ENCODE results near the gene CIROP. TPM values are rescaled to one million over a fixed set of nuclear protein-coding genes. Genes with fewer than 3 reads are reported as not detected.

Gene CIROP
- total RNA-seq, 2 experiments from 2014 or later = not detected

DNA sequence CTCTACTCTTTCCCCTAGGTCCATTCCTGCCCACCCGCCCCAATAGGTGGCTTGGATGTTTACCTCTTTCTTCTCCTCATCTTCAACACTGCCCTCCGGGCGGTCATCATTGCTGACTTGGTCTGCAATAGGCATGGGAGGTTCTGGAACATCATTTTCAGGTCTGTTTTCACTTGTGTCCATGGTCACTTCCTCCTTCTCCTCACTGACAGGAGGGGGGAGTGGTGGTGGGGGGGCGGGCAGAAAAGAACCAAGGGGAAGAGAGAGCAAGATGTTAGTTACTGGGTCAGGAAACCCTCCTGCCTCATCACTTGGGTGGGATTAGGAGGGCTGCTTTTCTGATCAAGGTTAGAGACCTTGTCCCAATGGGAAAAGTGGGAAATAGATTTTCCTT lies 35.4 kb downstream of the CIROP start:
- POLR2A ChIA-PET = interaction anchor here (1.0 to 1.3 kb wide), 4 partner anchors 26 to 86 kb away, joined by 4 to 11 read pairs (median 7); partner anchors contain the start of genes ACIN1 and C14orf119
- Mint-ChIP-seq H3K4me1 (peaks cover 13% of the 10 kb centered on the region), H3K27me3 (no peaks in the 10 kb centered on the region), H3K4me3 (no peak overlapping the region), H3K27ac (no peak overlapping the region), H3K36me3 (peaks cover 9% of the 10 kb centered on the region), H3K9me3 (no peaks in the 10 kb centered on the region)
- DNase-seq (no peak), ATAC-seq (ENCODE audit: low read depth) (no peak)

DNA sequence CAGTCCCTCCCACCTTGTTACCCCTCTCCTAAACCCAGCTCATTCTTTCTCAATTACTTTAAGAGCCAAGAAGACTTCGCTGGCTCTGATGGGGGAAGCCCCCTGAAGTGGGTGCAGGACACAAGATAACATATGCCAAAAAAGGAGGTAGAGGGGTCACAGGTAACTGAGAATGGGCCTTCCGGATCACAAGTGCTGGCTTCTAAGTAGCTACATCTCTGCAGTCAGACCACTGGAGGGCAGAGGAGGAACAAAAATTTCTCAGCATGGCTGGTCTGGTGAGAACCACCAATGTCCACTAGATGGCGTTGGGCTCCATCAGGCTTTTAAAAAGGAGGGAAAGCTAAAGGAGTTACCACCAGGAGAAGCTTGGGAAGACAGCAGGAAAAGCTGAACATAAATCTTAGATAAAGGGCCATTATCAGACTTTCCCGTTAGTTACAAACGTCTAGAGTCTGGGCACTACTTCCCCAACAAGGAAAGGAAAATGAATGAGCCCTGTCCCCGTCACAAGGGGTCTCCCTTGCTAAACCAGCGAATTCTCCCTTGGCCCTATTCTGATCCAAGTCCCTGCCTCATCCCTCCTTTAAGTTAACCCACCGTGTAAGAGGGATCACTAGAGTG lies 35.9 kb downstream of the CIROP start:
- DNase-seq (no peak), ATAC-seq (ENCODE audit: low read depth) (peak; percentile 71)
- H3K4me1 Mint-ChIP-seq = peaks cover 13% of the 10 kb centered on the region
- H3K27me3 Mint-ChIP-seq = no peaks in the 10 kb centered on the region
- peaks cover 10% of the 10 kb centered on the region for H3K36me3 Mint-ChIP-seq
- peak overlapping the region; percentile 31 for H3K27ac Mint-ChIP-seq
- H3K4me3 Mint-ChIP-seq = peak overlapping the region; percentile 41
- POLR2A ChIA-PET = interaction anchor here (0.7 to 1.3 kb wide), 5 partner anchors 26 to 86 kb away, joined by 4 to 11 read pairs (median 5); partner anchors contain the start of genes ACIN1 and C14orf119
- no peaks in the 10 kb centered on the region for H3K9me3 Mint-ChIP-seq

DNA sequence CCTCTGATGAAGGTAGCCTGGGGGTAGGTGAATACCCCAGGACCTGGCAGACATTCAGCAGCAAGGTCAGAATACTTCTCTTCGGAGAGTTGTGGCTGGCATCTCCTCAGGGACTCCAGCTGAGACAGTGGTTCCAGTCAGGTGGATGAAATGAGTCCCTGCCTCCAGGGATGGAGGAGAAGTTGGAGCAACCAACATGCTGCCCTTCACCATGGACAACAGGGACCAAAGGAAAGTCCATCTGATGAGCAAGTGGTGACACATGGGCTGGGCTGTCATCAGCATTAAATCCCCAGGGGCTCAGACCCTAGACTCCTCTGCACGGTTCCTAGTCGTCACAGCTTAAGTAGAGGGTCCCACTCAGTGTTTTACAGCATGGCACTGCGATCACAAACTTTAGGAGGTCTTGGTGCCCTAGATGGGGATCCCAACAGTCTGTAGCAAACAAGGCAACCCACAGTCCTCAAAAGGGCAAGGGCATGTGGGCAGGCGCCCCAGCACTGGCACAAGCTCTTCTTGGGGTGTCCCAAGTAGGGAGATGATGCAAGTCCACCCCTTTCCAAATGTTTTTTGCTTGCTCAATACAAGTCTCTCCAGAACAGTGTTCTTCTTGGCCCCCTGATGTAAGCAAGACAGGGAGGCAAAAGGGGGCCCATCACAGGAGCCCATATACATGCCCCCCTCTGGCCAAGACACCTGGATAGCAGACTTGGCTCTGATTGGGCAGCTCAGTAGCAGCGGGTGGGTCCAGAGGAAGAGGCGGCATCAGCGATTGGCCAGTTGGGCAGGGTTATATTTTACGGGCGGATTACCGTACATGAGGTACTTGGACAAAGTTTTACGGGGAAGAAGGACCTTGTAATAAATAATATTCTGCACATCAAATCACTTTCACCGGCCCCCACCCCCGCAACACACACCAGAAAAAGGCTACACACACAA lies 36.7 kb downstream of the CIROP start:
- ATAC-seq (ENCODE audit: low read depth) (no peak), DNase-seq (no peak)
- H3K27ac Mint-ChIP-seq = peak overlapping the region; percentile 31
- H3K36me3 Mint-ChIP-seq = peaks cover 14% of the 10 kb centered on the region
- no peak overlapping the region for H3K4me3 Mint-ChIP-seq
- POLR2A ChIA-PET = interaction anchor here (0.7 to 1.3 kb wide), 5 partner anchors 27 to 85 kb away, joined by 4 to 11 read pairs (median 5); partner anchors contain the start of genes ACIN1 and C14orf119
- peaks cover 13% of the 10 kb centered on the region for H3K4me1 Mint-ChIP-seq
- no peaks in the 10 kb centered on the region for H3K9me3 Mint-ChIP-seq
- H3K27me3 Mint-ChIP-seq = no peaks in the 10 kb centered on the region

DNA sequence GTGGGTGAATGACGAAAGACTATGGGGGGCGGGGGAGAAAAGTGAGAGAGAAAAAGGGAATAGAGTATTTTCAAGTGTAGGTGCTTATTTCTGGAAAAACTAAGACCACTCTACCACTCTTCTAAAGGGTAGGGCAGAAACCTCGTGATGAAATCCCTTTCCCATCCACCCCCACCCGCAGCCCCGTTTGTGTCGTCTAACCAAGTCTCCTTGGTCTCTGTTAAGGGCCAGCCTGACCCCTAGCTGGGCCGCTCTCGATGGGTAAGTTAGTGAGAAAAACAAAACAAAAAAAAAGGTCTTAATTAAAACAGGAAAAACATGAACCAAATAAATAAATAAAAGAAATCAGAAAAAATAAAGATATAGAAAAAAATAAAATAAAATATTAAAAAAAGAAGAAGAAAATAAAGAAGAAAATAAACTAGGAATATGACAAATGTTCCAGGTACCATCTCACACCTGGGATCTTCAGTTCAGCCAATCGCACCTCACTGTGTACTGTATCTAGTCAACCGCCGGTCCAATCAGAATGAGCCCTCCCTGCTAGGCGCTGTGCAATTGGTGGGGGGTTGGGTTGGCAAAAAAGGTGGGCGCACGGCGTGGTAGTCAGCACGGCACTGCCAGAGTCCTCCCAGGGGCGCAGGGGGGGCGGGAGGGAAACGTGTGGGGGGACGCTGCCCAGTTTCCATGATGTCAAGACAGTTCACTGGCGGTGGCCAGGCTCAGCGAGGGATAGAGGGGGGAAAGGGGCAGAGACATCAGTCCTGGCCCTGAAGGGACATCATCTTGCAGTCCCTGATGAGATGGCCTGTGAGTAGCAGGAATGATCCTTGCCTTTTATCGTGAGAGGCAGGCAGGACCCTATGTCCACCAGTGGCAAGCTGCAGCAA lies 37.7 kb downstream of the CIROP start:
- POLR2A ChIA-PET = no interaction called here
- ATAC-seq (ENCODE audit: low read depth) (no peak), DNase-seq (no peak)
- Mint-ChIP-seq H3K9me3 (no peaks in the 10 kb centered on the region), H3K4me3 (no peak overlapping the region), H3K4me1 (peaks cover 13% of the 10 kb centered on the region), H3K36me3 (peaks cover 14% of the 10 kb centered on the region), H3K27me3 (no peaks in the 10 kb centered on the region), H3K27ac (no peak overlapping the region)

DNA sequence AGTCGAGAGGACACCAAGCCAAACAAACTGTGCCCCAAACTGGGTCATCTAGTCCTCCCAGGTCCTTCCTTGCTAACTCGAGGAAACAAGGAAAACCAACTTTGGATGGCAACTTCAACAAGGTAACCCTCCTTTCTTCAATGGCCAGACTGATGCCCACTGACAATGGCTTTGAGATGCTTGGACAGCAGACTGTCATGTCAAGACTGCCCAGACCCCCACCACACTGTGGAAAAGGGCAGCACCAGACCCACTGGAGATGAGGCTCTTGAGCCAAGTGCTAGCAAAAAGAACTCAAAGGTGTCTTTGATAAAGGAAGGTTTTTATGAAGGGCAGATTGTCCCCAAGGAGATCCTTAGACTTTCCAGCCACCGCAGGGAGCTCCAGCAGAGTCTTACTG lies 38.4 kb downstream of the CIROP start:
- Mint-ChIP-seq H3K9me3 (no peaks in the 10 kb centered on the region), H3K4me3 (no peak overlapping the region), H3K27me3 (no peaks in the 10 kb centered on the region), H3K27ac (no peak overlapping the region), H3K4me1 (peaks cover 9% of the 10 kb centered on the region), H3K36me3 (peaks cover 14% of the 10 kb centered on the region)
- POLR2A ChIA-PET = no interaction called here
- no peak for ATAC-seq (ENCODE audit: low read depth)
- DNase-seq = no peak

DNA sequence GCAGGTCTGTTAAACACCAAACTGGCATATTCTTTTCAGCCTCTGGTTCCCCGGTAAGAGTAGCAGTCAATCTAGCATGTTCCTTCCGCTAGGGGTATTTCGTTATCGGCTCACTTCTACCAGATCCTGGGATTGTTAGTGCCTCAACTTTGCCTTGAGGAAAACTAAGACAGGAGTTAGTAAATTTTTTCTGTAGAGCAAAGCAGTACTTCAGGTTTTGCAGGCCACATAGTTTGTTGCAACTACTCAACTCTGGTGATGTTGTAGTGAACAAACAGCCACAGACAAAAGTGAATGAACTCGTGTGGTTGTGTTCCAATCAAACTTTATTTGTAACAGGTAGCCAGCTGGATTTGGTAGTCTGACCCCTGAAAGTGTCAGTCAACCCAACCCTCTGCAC lies 41.2 kb downstream of the CIROP start:
- ATAC-seq (ENCODE audit: low read depth) (no peak), DNase-seq (no peak)
- Mint-ChIP-seq H3K4me1 (no peaks in the 10 kb centered on the region), H3K9me3 (no peaks in the 10 kb centered on the region), H3K4me3 (no peak overlapping the region), H3K27me3 (no peaks in the 10 kb centered on the region), H3K36me3 (peaks cover 11% of the 10 kb centered on the region), H3K27ac (no peak overlapping the region)
- POLR2A ChIA-PET = no interaction called here

DNA sequence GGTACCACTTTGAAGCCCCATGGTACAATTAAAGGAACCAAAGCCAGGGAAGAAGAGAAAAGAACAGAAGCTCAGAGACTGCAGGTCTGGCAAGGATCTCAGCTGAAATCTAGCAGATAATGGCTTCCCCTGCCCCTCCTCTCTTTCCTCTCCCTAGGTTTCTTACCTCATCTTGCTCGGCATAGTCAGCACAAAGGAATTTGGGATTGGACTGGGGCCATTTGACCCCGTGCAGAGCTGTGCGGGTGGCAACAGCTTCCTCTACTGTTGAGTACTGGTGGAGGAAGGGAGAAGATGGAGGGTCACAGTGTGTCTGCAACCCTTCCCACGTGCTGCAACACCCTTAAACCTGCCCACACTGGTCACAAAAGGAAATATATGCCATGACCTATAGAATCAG lies 42.8 kb downstream of the CIROP start:
- DNase-seq = no peak
- POLR2A ChIA-PET = interaction anchor here (1.1 to 1.6 kb wide), 2 partner anchors 9 to 55 kb away, joined by 4 read pairs; no protein-coding TSS in a partner anchor
- no peak for ATAC-seq (ENCODE audit: low read depth)
- peaks cover 11% of the 10 kb centered on the region for H3K36me3 Mint-ChIP-seq
- peaks cover 6% of the 10 kb centered on the region for H3K4me1 Mint-ChIP-seq
- no peak overlapping the region for H3K27ac Mint-ChIP-seq
- H3K9me3 Mint-ChIP-seq = no peaks in the 10 kb centered on the region
- no peak overlapping the region for H3K4me3 Mint-ChIP-seq
- H3K27me3 Mint-ChIP-seq = peaks cover under 1% of the 10 kb centered on the region

DNA sequence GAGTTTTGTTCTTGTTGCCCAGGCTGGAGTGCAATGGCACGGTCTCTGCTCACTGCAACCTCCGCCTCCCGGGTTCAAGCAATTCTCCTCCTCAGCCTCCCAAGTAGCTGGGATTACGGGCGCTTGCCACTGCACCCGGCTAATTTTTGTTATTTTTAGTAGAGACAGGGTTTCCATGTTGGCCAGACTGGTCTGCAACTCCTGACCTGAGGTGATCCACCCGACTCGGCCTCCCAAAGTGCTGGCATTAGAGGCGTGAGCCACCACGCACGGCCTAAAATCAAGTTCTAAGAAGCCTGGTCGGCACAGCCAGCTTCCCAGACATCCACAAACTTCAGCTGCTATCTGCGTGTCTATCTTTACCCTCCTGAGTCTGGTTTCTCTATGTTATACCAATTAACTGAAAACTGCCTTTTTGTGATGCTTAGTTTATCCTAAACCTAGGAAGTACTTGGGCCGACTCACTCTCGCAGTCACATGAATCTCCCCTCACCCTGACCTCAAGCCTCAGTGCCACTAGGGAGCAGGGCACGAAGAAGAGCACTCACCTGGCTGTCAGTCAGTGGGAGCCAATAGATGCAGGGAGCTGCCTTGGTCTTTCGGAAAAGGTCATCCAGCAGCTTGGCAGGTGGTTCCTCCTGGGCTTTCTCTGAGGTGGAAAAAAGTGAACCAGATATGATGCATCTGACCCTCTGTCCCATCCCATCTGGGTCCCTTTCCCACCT lies 44.1 kb downstream of the CIROP start:
- no peak overlapping the region for H3K4me3 Mint-ChIP-seq
- H3K27ac Mint-ChIP-seq = no peak overlapping the region
- H3K4me1 Mint-ChIP-seq = peaks cover 16% of the 10 kb centered on the region
- no peak for ATAC-seq (ENCODE audit: low read depth)
- H3K9me3 Mint-ChIP-seq = no peaks in the 10 kb centered on the region
- no peak for DNase-seq
- POLR2A ChIA-PET = interaction anchor here (0.6 to 1.8 kb wide), 3 partner anchors 46 to 189 kb away, joined by 3 to 4 read pairs (median 4); partner anchors contain the start of gene LRP10
- peaks cover 8% of the 10 kb centered on the region for H3K27me3 Mint-ChIP-seq
- peaks cover 9% of the 10 kb centered on the region for H3K36me3 Mint-ChIP-seq

DNA sequence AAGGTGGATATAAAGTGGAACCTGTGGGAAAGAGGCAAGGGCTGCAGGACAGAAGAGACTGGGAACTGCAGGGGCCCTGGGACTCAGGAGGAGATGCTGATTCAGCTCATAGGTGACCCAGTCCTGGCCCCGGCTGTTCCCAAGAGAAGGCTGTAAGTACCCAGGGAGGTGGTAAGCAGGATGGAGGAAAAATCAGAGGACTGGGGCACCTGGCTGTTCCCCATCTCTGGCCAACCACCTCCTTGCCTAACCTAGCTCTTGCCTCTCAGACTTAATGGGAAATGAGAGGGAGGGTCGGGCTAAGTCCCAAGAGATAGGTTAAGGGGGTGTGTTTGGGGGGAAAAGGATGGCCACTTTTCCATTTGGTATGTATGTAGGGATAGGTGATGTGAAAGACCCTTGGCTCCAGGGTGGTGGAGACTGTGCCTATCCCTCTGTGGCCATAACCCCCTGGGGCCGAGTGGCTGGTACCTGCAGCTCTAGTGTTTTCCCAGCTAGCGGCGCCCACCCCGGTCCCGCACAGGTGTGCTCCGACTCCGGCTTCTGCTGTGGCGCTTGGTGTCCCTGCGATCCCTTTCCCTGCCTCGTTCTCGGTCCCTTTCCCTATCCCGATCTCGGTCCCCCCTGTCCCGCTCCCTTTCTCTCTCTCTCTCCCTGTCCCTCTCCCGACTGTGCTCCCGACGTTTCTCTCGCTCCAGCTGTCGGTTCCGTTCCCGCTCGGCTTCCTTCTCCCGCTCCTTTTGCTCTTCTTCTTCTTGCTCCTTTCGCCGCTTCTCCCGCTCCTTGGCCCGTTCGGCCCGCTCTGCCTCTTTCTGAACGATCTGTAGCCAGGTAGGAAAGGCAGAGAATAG lies 45.9 kb downstream of the CIROP start:
- H3K4me1 Mint-ChIP-seq = peaks cover 16% of the 10 kb centered on the region
- H3K36me3 Mint-ChIP-seq = peaks cover 6% of the 10 kb centered on the region
- ATAC-seq (ENCODE audit: low read depth) = no peak
- no peak overlapping the region for H3K27ac Mint-ChIP-seq
- H3K4me3 Mint-ChIP-seq = no peak overlapping the region
- DNase-seq = no peak
- POLR2A ChIA-PET = interaction anchor here (0.7 to 1.8 kb wide), 9 partner anchors 12 to 489 kb away, joined by 3 to 12 read pairs (median 5); partner anchors contain the start of gene HAUS4
- H3K9me3 Mint-ChIP-seq = no peaks in the 10 kb centered on the region
- H3K27me3 Mint-ChIP-seq = peaks cover 8% of the 10 kb centered on the region

DNA sequence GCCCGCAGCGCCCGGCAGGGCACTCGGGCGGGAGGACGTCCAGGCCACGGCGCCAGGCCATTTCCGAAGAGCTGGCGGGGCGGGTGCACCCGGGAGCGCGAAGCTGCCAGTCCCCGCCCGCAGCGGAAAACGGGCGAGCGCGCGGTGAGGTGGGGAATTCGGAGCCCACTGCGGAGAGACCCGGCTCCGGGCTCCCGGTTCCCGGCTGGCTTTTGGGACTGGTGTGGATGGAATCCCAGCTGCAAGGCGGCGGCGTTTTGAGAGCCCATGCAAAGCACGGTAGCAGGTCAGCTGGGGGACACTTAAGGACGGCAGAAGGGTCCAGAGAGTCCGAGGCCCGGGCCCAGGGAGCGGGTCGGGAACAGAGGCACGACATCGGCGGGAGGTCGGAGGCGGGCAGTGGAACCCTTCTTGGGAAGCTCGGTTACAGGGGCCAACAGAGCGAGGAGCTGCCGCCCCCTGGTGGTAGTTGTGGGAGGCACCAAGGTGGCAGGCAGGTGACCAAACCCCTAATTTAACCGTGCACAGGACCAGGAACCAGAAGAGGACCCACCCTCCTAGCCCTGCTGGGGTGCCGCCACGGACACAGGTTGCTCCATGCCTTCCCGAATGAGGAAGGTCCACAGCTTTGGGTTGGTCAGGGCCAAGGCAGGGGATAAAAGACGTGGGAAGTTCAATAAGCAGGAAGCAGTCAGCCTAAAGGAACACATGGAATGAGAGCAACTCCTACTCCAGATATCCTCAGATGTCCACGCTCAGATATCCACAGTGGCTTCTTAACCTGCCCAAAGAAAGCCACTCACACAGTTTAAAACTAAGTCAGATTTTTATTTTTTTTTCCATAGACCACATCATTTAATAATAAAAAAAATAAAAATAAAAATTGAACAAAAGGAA lies 46.8 kb downstream of the CIROP start:
- peak overlapping the region; percentile 81 for H3K4me3 Mint-ChIP-seq
- no peak overlapping the region for H3K27ac Mint-ChIP-seq

More for the DNA sequence above, 46.8 kb downstream of the CIROP start:
- ATAC-seq (ENCODE audit: low read depth) (peak; percentile 71), DNase-seq (peak; percentile 90)
- peaks cover 8% of the 10 kb centered on the region for H3K27me3 Mint-ChIP-seq
- POLR2A ChIA-PET = interaction anchor here (0.5 to 1.8 kb wide), 12 partner anchors 14 to 1546 kb away, joined by 3 to 12 read pairs (median 4); partner anchors contain the start of gene HAUS4
- no peaks in the 10 kb centered on the region for H3K9me3 Mint-ChIP-seq
- H3K4me1 Mint-ChIP-seq = peaks cover 16% of the 10 kb centered on the region
- H3K36me3 Mint-ChIP-seq = peaks cover 3% of the 10 kb centered on the region

Measured in activated naive CD8-positive, alpha-beta T cell treated with anti-CD3 and anti-CD28 coated beads, Interleukin-2, amount 10 ng/mL, durations not matched to agents 7 days and 5 days (primary cell).